ENCODE data around the gene SPACA1.

- TF ChIP-seq CTCF (IDR thresholded peaks at IDR 0.05) (no peak), POLR2A (IDR thresholded peaks at IDR 0.05) (no peak)
These were observed 39.2 kb upstream of the SPACA1 start for GRCh38 chr6:88008411-88008810.

Measured in body of pancreas (tissue), 4 donors.